SK-N-MC (cell line): Measurements from ENCODE around the gene MB21D2.

Source experiments
- EZH2 ChIP-seq: fragments of 200-600 bp; sonication (generic); IDR thresholded peaks from one replicate; pipeline ENCODE4 v1.6.1; 2017; ENCODE audit warnings: antibody characterized with exemption
- FOXP2 ChIP-seq: optimal IDR thresholded peaks from 2 replicates; pipeline ENCODE3; 2011; ENCODE audit warnings: mild to moderate bottlenecking, moderate library complexity; ENCODE audit not compliant: insufficient read depth; ENCODE audit errors: extremely low read length, control extremely low read depth
- POLR2AphosphoS5 ChIP-seq: IDR thresholded peaks from 2 replicates; pipeline ENCODE4 v1.6.1; 2012; ENCODE audit warnings: mild to moderate bottlenecking, low read depth, low read length, borderline replicate concordance

DNA sequence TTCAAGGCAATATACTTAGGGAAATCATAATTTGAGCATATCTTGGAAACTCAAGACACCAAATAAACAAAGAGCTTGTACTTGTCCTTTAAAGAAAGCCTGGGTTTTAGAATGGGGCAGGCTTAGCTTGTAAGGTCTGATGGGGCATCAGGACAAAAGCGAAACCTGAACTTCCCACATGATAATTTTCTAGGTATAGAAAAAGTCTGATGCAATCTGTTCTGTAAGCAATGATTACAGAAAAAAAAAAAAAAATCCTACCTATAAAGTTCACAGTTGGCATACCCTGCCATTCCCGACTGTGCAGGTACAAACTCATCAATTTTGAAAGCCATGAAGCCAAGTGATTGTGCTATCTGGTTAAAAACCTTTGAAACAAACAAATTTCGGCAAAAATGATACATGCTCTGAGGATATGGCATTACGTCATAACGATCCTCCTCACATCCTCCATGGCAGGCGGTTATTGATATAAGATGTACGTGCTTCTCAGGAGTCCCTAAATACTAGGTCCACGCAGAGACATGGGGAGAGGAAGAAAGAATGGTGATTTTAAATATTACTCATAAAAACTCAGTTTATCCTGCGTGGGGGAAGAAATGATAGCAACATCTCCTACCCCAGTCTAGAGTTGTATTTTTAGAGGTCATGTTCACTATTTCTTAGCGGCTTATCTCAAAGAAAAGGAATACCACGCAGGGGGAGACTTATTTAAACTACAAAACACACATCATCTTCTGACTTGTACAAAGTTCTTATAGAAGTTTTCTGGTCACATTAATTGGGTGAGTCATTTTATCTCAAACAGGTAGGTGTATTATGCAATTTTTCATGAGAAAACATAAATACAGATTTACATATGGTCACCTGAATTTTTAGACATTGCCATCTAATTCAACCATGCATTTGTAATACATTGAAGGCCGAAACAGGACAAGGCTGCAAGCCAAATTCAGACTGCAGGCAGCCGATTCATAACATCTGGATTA lies 27.0 kb downstream of the MB21D2 start:
- TF ChIP-seq POLR2AphosphoS5 (no peak), EZH2 (no peak), FOXP2 (no peak)
